Colonic mucosa (tissue), 4 donors: ENCODE measurements around the gene CCDC12. TPM values are rescaled to one million over a fixed set of nuclear protein-coding genes. Genes with fewer than 3 reads are reported as not detected.

Experiments used
- DNase-seq: peaks from one replicate; pipeline ENCODE4 v3.0.0-alpha.2; 2020
- H3K27ac ChIP-seq: fragments of 200-600 bp; one replicate; pipeline ENCODE4 v1.8.0; 2021
- H3K27me3 ChIP-seq: fragments of 200-600 bp; one replicate; pipeline ENCODE4 v1.8.0; 2021
- H3K36me3 ChIP-seq: fragments of 200-600 bp; one replicate; pipeline ENCODE4 v1.8.0; 2021
- H3K4me1 ChIP-seq: fragments of 200-600 bp; one replicate; pipeline ENCODE4 v1.8.0; 2021; ENCODE audit warnings: mild to moderate bottlenecking
- H3K4me3 ChIP-seq: fragments of 200-600 bp; one replicate; pipeline ENCODE4 v1.8.0; 2021
- H3K9ac ChIP-seq, 2 donors: one replicate each; pipeline ENCODE4 v1.7.0; 2013; ENCODE audit warnings: control low read depth in 2 of 2, low read depth in 2 of 2, low read length in 2 of 2
- H3K9me3 ChIP-seq: fragments of 200-600 bp; one replicate; pipeline ENCODE4 v1.8.0; 2021
- CTCF ChIP-seq: fragments of 200-600 bp; IDR thresholded peaks from one replicate; pipeline ENCODE4 v1.8.0; 2022; ENCODE audit warnings: antibody characterized with exemption, mild to moderate bottlenecking
- intact Hi-C: fragments of 100-400 bp; cut with DNase I; formaldehyde crosslinking; loops from one replicate; pipeline ENCODE4 v1.14.1; 2022
- total RNA-seq, 2 donors: library from RNA; stranded (reverse); fragmentation: NEBNext Ultra II Directional in 1 of 2; extraction: Animal tissue kit (Norgen Biotek cat#: 25700) in 1 of 2; gene quantifications; one replicate each; pipeline ENCODE4 v1.2.1, GENCODE V29; 2021
- donor health status: healthy.
- donor health status: DM: no; HTN: no; CAD: no.
- donor health status: DM: no; HTN: no; CAD: no.

CCDC12 gene
- total RNA-seq, 2 donors from 2014 or later = 34.1 to 55.7 TPM

DNA sequence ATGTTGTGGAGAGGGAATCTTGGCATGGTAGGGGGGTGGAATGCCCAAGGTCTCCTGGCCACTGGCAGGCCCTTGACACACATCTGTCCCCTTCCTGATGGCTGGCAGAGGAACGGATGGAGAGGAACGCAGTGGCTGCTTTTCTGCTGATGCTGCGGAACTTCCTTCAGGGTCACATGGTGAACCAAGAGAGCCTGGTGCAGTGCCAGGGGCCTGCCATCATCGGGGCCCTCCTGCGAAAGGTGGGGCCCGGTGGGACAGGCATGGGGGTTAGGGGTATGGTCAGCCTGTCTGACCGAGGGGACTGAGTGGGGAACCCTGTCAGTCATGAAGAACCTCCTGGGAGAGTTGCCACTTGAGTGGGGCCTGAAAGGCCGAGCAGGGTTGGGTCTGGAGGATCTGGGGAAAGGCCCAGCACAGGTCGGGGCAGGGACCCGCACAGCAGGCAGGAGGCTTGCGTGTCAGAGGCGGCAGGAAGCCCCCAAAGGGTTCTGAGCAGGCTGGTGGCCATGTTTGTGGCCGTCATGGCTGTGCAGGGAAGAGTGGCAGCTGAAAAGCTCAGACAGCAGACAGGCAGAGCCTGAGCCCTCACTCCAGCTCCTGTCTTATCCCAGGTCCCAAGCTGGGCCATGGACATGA, 21.0 kb upstream of the CCDC12 start:
- H3K27ac ChIP-seq = no peak overlapping the region
- no peaks in the 10 kb centered on the region for H3K9me3 ChIP-seq
- no peak for DNase-seq
- H3K36me3 ChIP-seq = peaks cover 18% of the 10 kb centered on the region
- intact Hi-C loops = loop anchor here (2.0 to 5.0 kb wide), 2 partner anchors 75 to 290 kb away; no protein-coding TSS in a partner anchor
- no peaks in the 10 kb centered on the region for H3K27me3 ChIP-seq
- TF ChIP-seq CTCF = no peak
- no peaks in the 10 kb centered on the region for H3K4me1 ChIP-seq
- no peak overlapping the region for H3K9ac ChIP-seq
- H3K4me3 ChIP-seq = no peak overlapping the region

GRCh38 chr3:46996689-46997452, 20.3 kb upstream of the CCDC12 start:
- Histone ChIP-seq H3K27ac (no peak overlapping the region), H3K4me1 (no peaks in the 10 kb centered on the region), H3K36me3 (peaks cover 12% of the 10 kb centered on the region), H3K4me3 (no peak overlapping the region), H3K27me3 (no peaks in the 10 kb centered on the region), H3K9me3 (no peaks in the 10 kb centered on the region), H3K9ac (no peak overlapping the region)
- intact Hi-C loops = loop anchor here (5.0 kb wide), 1 partner anchor 290 kb away; no protein-coding TSS in a partner anchor
- DNase-seq = no peak
- no peak for TF ChIP-seq CTCF

GRCh38 chr3:46995901-46996562, 19.5 kb upstream of the CCDC12 start:
- TF ChIP-seq CTCF = no peak
- H3K9ac ChIP-seq = no peak overlapping the region
- intact Hi-C loops = loop anchor here (5.0 kb wide), 1 partner anchor 289 kb away; no protein-coding TSS in a partner anchor
- peaks cover 6% of the 10 kb centered on the region for H3K36me3 ChIP-seq
- H3K4me3 ChIP-seq = no peak overlapping the region
- H3K9me3 ChIP-seq = no peaks in the 10 kb centered on the region
- H3K27me3 ChIP-seq = no peaks in the 10 kb centered on the region
- no peak for DNase-seq
- H3K27ac ChIP-seq = no peak overlapping the region
- H3K4me1 ChIP-seq = no peaks in the 10 kb centered on the region

GRCh38 chr3:46994801-46995731, 18.5 kb upstream of the CCDC12 start:
- peaks cover under 1% of the 10 kb centered on the region for H3K36me3 ChIP-seq
- no peak overlapping the region for H3K9ac ChIP-seq
- no peaks in the 10 kb centered on the region for H3K27me3 ChIP-seq
- TF ChIP-seq CTCF = no peak
- intact Hi-C loops = loop anchor here (5.0 kb wide), 1 partner anchor 288 kb away; no protein-coding TSS in a partner anchor
- H3K4me1 ChIP-seq = no peaks in the 10 kb centered on the region
- H3K9me3 ChIP-seq = no peaks in the 10 kb centered on the region
- no peak overlapping the region for H3K4me3 ChIP-seq
- DNase-seq = no peak
- no peak overlapping the region for H3K27ac ChIP-seq

- H3K27ac ChIP-seq = no peak overlapping the region
- TF ChIP-seq CTCF = no peak
- H3K4me1 ChIP-seq = no peaks in the 10 kb centered on the region
- no peak overlapping the region for H3K9ac ChIP-seq
- no peaks in the 10 kb centered on the region for H3K9me3 ChIP-seq
- H3K36me3 ChIP-seq = no peaks in the 10 kb centered on the region
- H3K27me3 ChIP-seq = no peaks in the 10 kb centered on the region
- intact Hi-C loops = no loop called here
- DNase-seq = no peak
- H3K4me3 ChIP-seq = no peak overlapping the region
Measured at GRCh38 chr3:46993986-46994385, 17.4 kb upstream of the CCDC12 start.
